HCT116 (cell line): ENCODE data around the gene HEXIM1. TPM values are rescaled to one million over a fixed set of nuclear protein-coding genes. Genes with fewer than 3 reads are reported as not detected.

ENCODE experiments used
- ATAC-seq: fragments of 200-7000 bp; cut with Tn5 transposase; 2 replicates; pipeline ENCODE4 v1.9.1; 2020; ENCODE audit warnings: mild to moderate bottlenecking, moderate library complexity
- Bru-seq: library from RNA; stranded (reverse); fragments of 400-500 nt; gene quantifications from one replicate; lab custom pipeline; 2021; lab: Mats Ljungman, UMichigan
- BruChase-seq, 2 experiments: library from RNA; stranded (reverse); fragments of 400-500 nt; gene quantifications; one replicate each; lab custom pipeline; 2021; lab: Mats Ljungman, UMichigan
- BruUV-seq: library from RNA; stranded (reverse); fragments of 400-500 nt; replicated peaks from 2 replicates; lab custom pipeline; 2021; lab: Mats Ljungman, UMichigan
- CTCF ChIA-PET: fragments of 300-600 bp; sonication (Branson Sonifier 250); formaldehyde crosslinking; loops from one replicate; lab custom pipeline; 2021; ENCODE audit warnings: antibody characterized with exemption; lab: Charles Lee
- POLR2A ChIA-PET: fragments of 300-600, 350-600 bp; sonication (Branson Sonifier 250); formaldehyde crosslinking; loops from one replicate; lab custom pipeline; 2021; ENCODE audit warnings: antibody characterized with exemption; lab: Charles Lee
- RAD21 ChIA-PET, 2 experiments: fragments of 300-600 bp; sonication (Branson Sonifier 250); formaldehyde crosslinking; loops; one replicate each; lab custom pipeline; 2023; ENCODE audit warnings: low total read pairs in 2 of 2; ENCODE audit not compliant: uncharacterized antibody in 2 of 2, unreplicated experiment in 2 of 2, low non-redundant PET in 1 of 2; lab: Charles Lee
- DNase-seq: peaks from one replicate; pipeline ENCODE4 v3.0.0-alpha.2; 2010; ENCODE audit warnings: low read depth, low spot score
- H2AFZ ChIP-seq: fragments of 200-600 bp; shearing (Covaris generic), sonication (generic); 2 replicates; pipeline ENCODE4 v1.6.1; 2017; ENCODE audit warnings: low read depth, mixed run types, mixed read lengths, antibody characterized with exemption, low read length; ENCODE audit not compliant: poor library complexity, severe bottlenecking
- H3K27ac ChIP-seq: 2 replicates; pipeline ENCODE4 v1.5.1; 2012; ENCODE audit warnings: low read depth, low read length
- H3K27me3 ChIP-seq: fragments of 200-600 bp; sonication (generic); 2 replicates; pipeline ENCODE4 v1.6.1; 2016; ENCODE audit warnings: mixed run types, low read length, mixed read lengths; ENCODE audit not compliant: insufficient read depth
- H3K36me3 ChIP-seq, 2 experiments: fragments of 200-500 bp in 1 of 2; fragments of 200-600 bp in 1 of 2; sonication (Bioruptor generic) in 1 of 2; sonication (generic) in 1 of 2; 2 replicates each; pipeline versions ENCODE4 v1.5.1 to v1.6.1; 2014 to 2016; ENCODE audit warnings: low read length in 2 of 2, inconsistent platforms in 1 of 2, mixed read lengths in 1 of 2, mixed run types in 1 of 2; ENCODE audit not compliant: insufficient read depth in 2 of 2, control insufficient read depth in 1 of 2
- H3K4me1 ChIP-seq, 2 experiments: fragments of 200-600 bp in 1 of 2; sonication (generic) in 1 of 2; 2 replicates each; pipeline versions ENCODE4 v1.5.1 to v1.6.1; 2012 to 2017; ENCODE audit warnings: low read length in 2 of 2, inconsistent platforms in 1 of 2, mild to moderate bottlenecking in 1 of 2, mixed read lengths in 1 of 2, mixed run types in 1 of 2, moderate library complexity in 1 of 2; ENCODE audit not compliant: insufficient read depth in 2 of 2, control insufficient read depth in 1 of 2
- H3K4me2 ChIP-seq: fragments of 200-600 bp; sonication (generic); 2 replicates; pipeline ENCODE4 v1.6.1; 2017; ENCODE audit warnings: mixed run types, low read length, mixed read lengths
- H3K4me3 ChIP-seq, 2 experiments: fragments of 200-600 bp in 1 of 2; sonication (generic) in 1 of 2; replicated peaks in 1 of 2; 2 replicates each; pipeline ENCODE4 v1.5.1; 2011 to 2016; ENCODE audit warnings: low read length in 2 of 2, control low read depth in 1 of 2, low read depth in 1 of 2, mild to moderate bottlenecking in 1 of 2, mixed read lengths in 1 of 2, mixed run types in 1 of 2
- H3K79me2 ChIP-seq: fragments of 200-600 bp; sonication (generic); 2 replicates; pipeline ENCODE4 v1.6.1; 2017; ENCODE audit warnings: mild to moderate bottlenecking, mixed run types, low read length, moderate library complexity, mixed read lengths; ENCODE audit not compliant: insufficient read depth
- H3K9ac ChIP-seq: fragments of 200-600 bp; sonication (generic); 2 replicates; pipeline ENCODE4 v1.6.1; 2016; ENCODE audit warnings: low read length, mixed read lengths
- H3K9me2 ChIP-seq: fragments of 200-600 bp; sonication (generic), shearing (Covaris generic); 2 replicates; pipeline ENCODE4 v1.6.1; 2017; ENCODE audit warnings: mixed run types, mild to moderate bottlenecking, moderate library complexity; ENCODE audit not compliant: insufficient read depth
- H3K9me3 ChIP-seq, 2 experiments: fragments of 200-500 bp in 1 of 2; fragments of 200-600 bp in 1 of 2; sonication (Bioruptor generic) in 1 of 2; sonication (generic) in 1 of 2; 2 replicates each; pipeline ENCODE4 v1.6.1; 2014 to 2017; ENCODE audit warnings: low read length in 2 of 2, mixed read lengths in 2 of 2, inconsistent platforms in 1 of 2, low read depth in 1 of 2, mild to moderate bottlenecking in 1 of 2, mixed run types in 1 of 2, moderate library complexity in 1 of 2; ENCODE audit not compliant: control insufficient read depth in 1 of 2, insufficient read depth in 1 of 2
- H4K20me1 ChIP-seq: fragments of 200-600 bp; sonication (generic), shearing (Covaris generic); 2 replicates; pipeline ENCODE4 v1.6.1; 2017; ENCODE audit warnings: mixed run types, mild to moderate bottlenecking, moderate library complexity; ENCODE audit not compliant: insufficient read depth
- ATF3 ChIP-seq: IDR thresholded peaks from 2 replicates; pipeline ENCODE4 v1.6.1; 2012
- CBX3 ChIP-seq: IDR thresholded peaks from 2 replicates; pipeline ENCODE4 v1.6.1; 2012; ENCODE audit warnings: low read depth
- CEBPB ChIP-seq: IDR thresholded peaks from 2 replicates; pipeline ENCODE4 v1.6.1; 2012; ENCODE audit warnings: low read depth
- EGR1 ChIP-seq: IDR thresholded peaks from 2 replicates; pipeline ENCODE4 v1.6.1; 2012; ENCODE audit warnings: low read depth
- ELF1 ChIP-seq: IDR thresholded peaks from 2 replicates; pipeline ENCODE4 v1.6.1; 2012; ENCODE audit warnings: low read depth, borderline replicate concordance
- EZH2phosphoT487 ChIP-seq: fragments of 200-600 bp; IDR thresholded peaks from 2 replicates; pipeline ENCODE4 v1.6.1; 2018; ENCODE audit warnings: antibody characterized with exemption, borderline replicate concordance
- FOSL1 ChIP-seq: IDR thresholded peaks from 2 replicates; pipeline ENCODE4 v1.6.1; 2012; ENCODE audit warnings: low read depth
- JUND ChIP-seq: IDR thresholded peaks from 2 replicates; pipeline ENCODE4 v1.6.1; 2012
- MAX ChIP-seq: IDR thresholded peaks from 2 replicates; pipeline ENCODE4 v1.6.1; 2012
- POLR2A ChIP-seq: IDR thresholded peaks from 2 replicates; pipeline ENCODE4 v1.7.0; 2011; ENCODE audit warnings: borderline replicate concordance; ENCODE audit not compliant: insufficient read depth, insufficient read length; ENCODE audit errors: extremely low read depth
- POLR2AphosphoS5 ChIP-seq: IDR thresholded peaks from 2 replicates; pipeline ENCODE4 v1.6.1; 2011; ENCODE audit warnings: mild to moderate bottlenecking, low read depth, low read length, moderate library complexity
- SIN3A ChIP-seq: IDR thresholded peaks from 2 replicates; pipeline ENCODE4 v1.6.1; 2012; ENCODE audit warnings: low read depth
- SP1 ChIP-seq: IDR thresholded peaks from 2 replicates; pipeline ENCODE4 v1.6.1; 2012; ENCODE audit warnings: low read depth
- TCF7L2 ChIP-seq: IDR thresholded peaks from 2 replicates; pipeline ENCODE4 v1.7.0; 2011; ENCODE audit warnings: borderline replicate concordance, inconsistent platforms; ENCODE audit not compliant: insufficient read depth, insufficient read length; ENCODE audit errors: extremely low read depth
- YY1 ChIP-seq: IDR thresholded peaks from 2 replicates; pipeline ENCODE4 v1.6.1; 2011; ENCODE audit warnings: low read length, low read depth, moderate library complexity, mild to moderate bottlenecking; ENCODE audit not compliant: insufficient replicate concordance; ENCODE audit errors: extremely low read depth
- ZBTB33 ChIP-seq: IDR thresholded peaks from 2 replicates; pipeline ENCODE4 v1.6.1; 2011; ENCODE audit warnings: mild to moderate bottlenecking, low read length, moderate library complexity; ENCODE audit not compliant: insufficient replicate concordance; ENCODE audit errors: extremely low read depth
- ZFX ChIP-seq: fragments of 450-650 bp; IDR thresholded peaks from 2 replicates; pipeline ENCODE4 v1.6.1; 2017
- intact Hi-C: fragments of 100-400 bp; cut with micrococcal nuclease; formaldehyde crosslinking; loops from 2 replicates; pipeline ENCODE4 v1.10.0; 2022
- long read RNA-seq: library from polyadenylated mRNA; unstranded; transcript quantifications from one replicate; pipeline ENCODE4 v2.0.0, GENCODE V29; 2021; ENCODE audit not compliant: unreplicated experiment
- polyA plus RNA-seq: library from polyadenylated mRNA; unstranded; fragments of >200 nt; gene quantifications from 2 replicates; pipeline ENCODE4 v1.2.1, GENCODE V29; 2012; ENCODE audit warnings: missing spikeins
- total RNA-seq: library from RNA; stranded (reverse); gene quantifications from one replicate; pipeline ENCODE4 v1.2.1, GENCODE V29; 2021; ENCODE audit not compliant: unreplicated experiment

Gene HEXIM1
- total RNA-seq = 58.0 TPM
- polyA plus RNA-seq = 29.6 and 33.0 TPM in 2 replicates
- Bru-seq, nascent RNA = percentile 98 among the genes with signal in this experiment
- percentile 97 among the genes with signal in this experiment for BruChase-seq, experiment 1, labeled RNA remaining after a 6-hour chase
- percentile 100 among the genes with signal in this experiment for BruChase-seq, experiment 2, labeled RNA remaining after a 2-hour chase
- long read RNA-seq, transcript HEXIM1-201 (1 exons, 3,600 nt) = major isoform, 69 of 70 reads
- long read RNA-seq, partial matches to known transcripts = 0 of 70 reads
- long read RNA-seq, other reads (novel, unspliced or antisense) = 1 of 70 reads

DNA sequence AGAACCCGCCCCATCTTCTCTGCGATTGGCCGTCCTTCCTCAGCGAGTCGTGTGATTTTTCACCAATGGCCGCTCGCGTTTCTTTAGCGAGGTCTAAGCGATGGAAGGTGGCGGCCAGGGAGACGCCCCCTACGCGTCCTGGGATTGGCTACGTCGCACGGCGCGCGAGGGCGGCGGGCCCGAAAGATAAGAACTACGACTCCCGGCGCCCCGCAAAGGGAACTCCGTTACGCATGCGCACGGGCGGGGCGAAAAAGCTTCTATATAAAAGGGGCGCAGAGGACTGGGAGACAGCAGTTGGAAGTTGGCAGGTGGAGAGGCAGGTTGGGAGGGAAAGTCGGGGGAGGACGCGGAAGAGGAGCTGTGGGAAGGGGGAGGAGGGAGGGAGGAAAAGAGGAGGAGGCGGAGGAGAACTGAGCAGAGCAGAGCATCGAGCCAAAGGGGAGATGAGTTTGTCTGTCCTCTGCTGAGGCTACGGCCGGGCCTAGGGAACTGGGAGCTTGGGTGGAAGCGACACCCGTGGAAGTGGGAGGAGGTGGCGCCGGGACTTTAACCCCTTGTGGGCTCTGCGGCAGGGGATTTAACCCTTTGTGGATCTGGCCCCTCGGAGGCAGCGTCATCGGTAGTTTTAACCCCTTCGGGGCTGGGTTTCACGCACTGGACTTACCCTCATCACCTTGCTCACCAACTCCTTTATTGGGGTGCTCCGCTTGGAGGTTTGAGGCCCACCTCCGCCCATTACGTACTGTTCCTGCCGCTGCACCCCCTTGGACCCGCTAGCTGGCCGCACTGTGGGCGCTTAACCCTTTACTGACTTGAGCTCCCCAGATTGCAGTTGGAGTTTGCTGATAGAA lies at the start of gene HEXIM1:
Gene HEXIM1, plus strand, starts transcription at position 293 of the 854 bp plus-strand sequence. CDS start 716 bp downstream, outside the sequence.
- ATAC-seq = peak; percentile 82

More for the DNA sequence above, at the start of gene HEXIM1:
- Histone ChIP-seq H3K4me3 (peak within 1 kb of the TSS; percentile 95 to 96), H2AFZ (peak within 1 kb of the TSS; percentile 11), H4K20me1 (peaks cover 14% of the 10 kb centered on the region; the same call in 1 of the 2 replicates), H3K4me1 (peaks cover 21 to 37% of the 10 kb centered on the region in 2 experiments), H3K4me2 (peak within 1 kb of the TSS; percentile 92), H3K27ac (peak within 1 kb of the TSS; percentile 94), H3K9me3 (no peaks in the 10 kb centered on the region), H3K9me2 (no peaks in the 10 kb centered on the region), H3K9ac (peak within 1 kb of the TSS; percentile 98), H3K36me3 (peaks cover 0 to 3% of the 10 kb centered on the region in 2 experiments; a peak in 1 of 4 replicates), H3K27me3 (no peaks in the 10 kb centered on the region), H3K79me2 (peaks cover 34% of the 10 kb centered on the region)
- CTCF ChIA-PET = interaction anchor here (0.7 to 10.2 kb wide), 15 partner anchors 9 to 228 kb away, joined by 3 to 131 read pairs (median 3); partner anchors contain the start of genes ACBD4 and HEXIM2
- intact Hi-C loops = loop anchor here (1.0 to 5.0 kb wide), 3 partner anchors 24 to 279 kb away; no protein-coding TSS in a partner anchor
- TF ChIP-seq ZFX = no peak
- peak; percentile 89 for TF ChIP-seq SP1
- no peak for TF ChIP-seq CEBPB
- TF ChIP-seq SIN3A = peak; percentile 100
- TF ChIP-seq ATF3 = no peak
- TF ChIP-seq FOSL1 = 0 out of 2 replicates have a peak, but pooled peaks have one; percentile 12
- peak; percentile 83; the same call in 1 of the 2 replicates for TF ChIP-seq CBX3
- TF ChIP-seq EZH2phosphoT487 = no peak
- peak; percentile 54; the same call in 1 of the 2 replicates for TF ChIP-seq ELF1
- peak; percentile 100 for TF ChIP-seq POLR2AphosphoS5
- TF ChIP-seq YY1 = peak; percentile 72
- peak; percentile 62; the same call in 1 of the 2 replicates for TF ChIP-seq JUND
- peak; percentile 70 for TF ChIP-seq ZBTB33
- TF ChIP-seq POLR2A = peak; percentile 100
- TF ChIP-seq TCF7L2 = peak; percentile 12
- peak; percentile 75 for TF ChIP-seq EGR1
- TF ChIP-seq MAX = peak; percentile 53
- RAD21 ChIA-PET = interaction anchor here (0.7 to 3.2 kb wide), 6 partner anchors 13 to 49 kb away, joined by 3 to 20 read pairs (median 6); partner anchors contain the start of genes ACBD4 (in 1 of the 2) and HEXIM2 (in 1 of the 2)
- BruUV-seq = TSS peak; percentile 84
- POLR2A ChIA-PET = interaction anchor here (0.6 to 7.3 kb wide), 42 partner anchors 9 to 633 kb away, joined by 3 to 258 read pairs (median 4); partner anchors contain the start of genes ACBD4, HEXIM2, NMT1 and PLCD3
- DNase-seq = peak; percentile 99
